IgD-negative memory B cell (primary cell): Measurements from ENCODE around the gene PROM1. TPM values are rescaled to one million over a fixed set of nuclear protein-coding genes. Genes with fewer than 3 reads are reported as not detected.

Experiments used
- H3K27ac Mint-ChIP-seq, 3 donors: one replicate each; pipeline ENCODE4 v1.8.0; 2020 to 2022; ENCODE audit warnings: mild to moderate bottlenecking in 3 of 3, mixed read lengths in 3 of 3, moderate library complexity in 1 of 3
- H3K27me3 Mint-ChIP-seq: one replicate; pipeline ENCODE4 v1.8.0; 2021; ENCODE audit warnings: mixed read lengths
- H3K36me3 Mint-ChIP-seq: one replicate; pipeline ENCODE4 v1.8.0; 2020; ENCODE audit warnings: mild to moderate bottlenecking, mixed read lengths
- H3K4me1 Mint-ChIP-seq, 3 donors: one replicate each; pipeline ENCODE4 v1.8.0; 2020 to 2022; ENCODE audit warnings: mixed read lengths in 3 of 3, mild to moderate bottlenecking in 1 of 3
- H3K4me3 Mint-ChIP-seq, 4 donors: one replicate each; pipeline ENCODE4 v1.8.0; 2020 to 2022; ENCODE audit warnings: mild to moderate bottlenecking in 4 of 4, mixed read lengths in 4 of 4, moderate library complexity in 3 of 4
- H3K9me3 Mint-ChIP-seq, 3 donors: one replicate each; pipeline ENCODE4 v1.8.0; 2020 to 2021; ENCODE audit warnings: mixed read lengths in 3 of 3, mild to moderate bottlenecking in 1 of 3
- polyA plus RNA-seq: library from polyadenylated mRNA; unstranded; fragments of 300-500 nt; fragmentation: Illumina TruSeq; gene quantifications from one replicate; pipeline ENCODE4 v1.2.3, GENCODE V29; 2021

The PROM1 gene
- polyA plus RNA-seq, 1 donor from 2014 or later = not detected

DNA sequence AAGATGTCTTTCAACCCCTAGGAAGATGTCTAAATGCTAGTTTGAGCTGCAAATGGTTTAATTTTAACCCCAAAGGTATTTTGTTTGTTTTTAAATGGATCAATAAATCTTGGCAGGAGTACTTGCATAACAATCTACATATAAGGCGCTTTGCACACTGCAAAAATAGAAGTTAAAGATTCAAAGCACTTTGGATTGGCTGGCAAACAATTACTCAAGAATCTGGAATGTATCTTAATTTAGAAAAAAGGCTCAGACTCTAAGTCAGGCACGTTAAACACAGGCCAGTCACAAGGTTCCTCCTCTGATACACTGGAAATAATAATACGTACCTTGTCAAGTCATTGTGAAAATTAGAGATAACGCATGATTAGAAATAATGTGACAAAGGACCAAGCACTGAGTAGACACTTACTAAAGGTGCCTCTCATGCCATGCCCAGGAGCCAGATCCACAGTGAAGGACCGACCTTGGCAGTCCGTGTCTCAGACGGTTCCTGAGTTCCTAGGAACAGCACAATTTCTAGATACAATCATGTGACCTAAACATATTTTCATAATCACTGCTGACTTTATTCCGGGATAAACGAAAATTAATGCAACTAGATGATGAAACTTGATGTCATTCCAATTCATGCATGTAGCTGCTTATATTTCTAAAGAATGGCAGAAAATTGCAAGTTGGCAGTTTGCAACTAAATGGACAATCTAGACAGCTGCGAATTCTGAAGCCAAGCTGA is 49.6 kb downstream of the PROM1 start:
- Mint-ChIP-seq H3K9me3 (no peaks in the 10 kb centered on the region), H3K4me1 (peaks cover 0 to 7% (median 0%) of the 10 kb centered on the region in 3 donors)

DNA sequence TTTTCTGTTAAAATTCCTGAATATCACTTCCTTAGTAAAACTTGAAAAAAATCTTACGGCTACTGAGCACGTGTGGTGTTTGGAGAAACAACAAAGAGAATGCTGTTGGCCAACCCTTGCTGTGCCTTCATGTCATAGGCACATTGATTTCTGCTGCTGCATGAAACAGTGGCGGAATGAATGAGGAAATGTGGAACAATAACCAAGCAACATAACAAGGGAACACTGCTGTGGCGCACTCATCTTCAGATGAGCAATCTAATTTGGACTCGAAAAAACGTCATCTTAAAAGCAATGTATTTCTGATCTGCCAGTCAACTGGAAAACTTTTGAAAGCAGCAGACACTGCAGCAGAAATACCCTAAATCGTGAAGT is 51.4 kb downstream of the PROM1 start:
- no peak overlapping the region for H3K27ac Mint-ChIP-seq
- H3K4me1 Mint-ChIP-seq = peaks cover 0 to 2% (median 0%) of the 10 kb centered on the region in 3 donors
- no peaks in the 10 kb centered on the region for H3K9me3 Mint-ChIP-seq
- H3K27me3 Mint-ChIP-seq = peaks cover 4% of the 10 kb centered on the region
- H3K4me3 Mint-ChIP-seq = no peak overlapping the region
- no peaks in the 10 kb centered on the region for H3K36me3 Mint-ChIP-seq

More for the DNA sequence above, 49.6 kb downstream of the PROM1 start:
- H3K36me3 Mint-ChIP-seq = no peaks in the 10 kb centered on the region
- no peak overlapping the region for H3K27ac Mint-ChIP-seq
- H3K27me3 Mint-ChIP-seq = peaks cover 6% of the 10 kb centered on the region
- H3K4me3 Mint-ChIP-seq = no peak overlapping the region

DNA sequence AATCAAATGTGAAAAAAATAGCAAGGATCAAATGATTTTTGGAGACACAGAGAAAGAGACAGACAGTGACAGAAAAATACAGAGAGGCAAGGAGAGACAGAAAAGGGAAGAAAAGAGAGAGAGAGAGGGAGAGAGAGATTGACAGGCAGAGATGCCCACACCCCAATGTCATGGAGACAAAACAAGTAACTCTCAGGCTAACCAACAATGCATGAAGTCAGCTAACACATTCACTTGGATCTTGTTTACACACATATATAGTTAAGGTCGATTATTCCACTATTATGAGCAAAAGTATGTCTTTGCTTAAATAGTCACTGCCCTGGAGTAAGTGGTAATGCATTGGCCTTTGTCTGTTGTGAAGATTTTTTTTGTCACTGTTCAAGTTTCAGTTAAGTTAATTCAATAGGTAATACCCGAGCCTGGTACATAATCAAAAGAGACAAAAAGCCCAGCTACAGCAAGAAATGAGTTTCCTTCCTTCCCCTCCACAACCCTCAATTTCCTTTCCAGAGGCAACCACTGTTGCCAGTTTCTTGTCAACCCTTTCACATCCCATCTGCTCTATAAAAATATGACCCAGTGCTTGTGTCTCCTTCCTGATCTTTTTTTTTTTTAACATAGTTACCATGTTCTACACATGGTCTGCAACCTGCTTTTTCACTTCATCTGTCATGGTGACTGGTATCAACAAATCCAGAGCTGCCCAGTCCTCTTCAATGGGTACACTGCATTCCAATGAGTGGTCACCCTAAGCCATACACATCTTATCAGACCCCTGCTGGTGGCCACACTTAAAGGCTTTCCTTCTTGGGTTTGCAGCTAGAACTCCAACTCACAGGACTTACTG is 52.1 kb downstream of the PROM1 start:
- peaks cover 3% of the 10 kb centered on the region for H3K27me3 Mint-ChIP-seq
- H3K36me3 Mint-ChIP-seq = no peaks in the 10 kb centered on the region
- no peaks in the 10 kb centered on the region for H3K4me1 Mint-ChIP-seq
- H3K4me3 Mint-ChIP-seq = no peak overlapping the region
- H3K9me3 Mint-ChIP-seq = no peaks in the 10 kb centered on the region
- H3K27ac Mint-ChIP-seq = no peak overlapping the region

DNA sequence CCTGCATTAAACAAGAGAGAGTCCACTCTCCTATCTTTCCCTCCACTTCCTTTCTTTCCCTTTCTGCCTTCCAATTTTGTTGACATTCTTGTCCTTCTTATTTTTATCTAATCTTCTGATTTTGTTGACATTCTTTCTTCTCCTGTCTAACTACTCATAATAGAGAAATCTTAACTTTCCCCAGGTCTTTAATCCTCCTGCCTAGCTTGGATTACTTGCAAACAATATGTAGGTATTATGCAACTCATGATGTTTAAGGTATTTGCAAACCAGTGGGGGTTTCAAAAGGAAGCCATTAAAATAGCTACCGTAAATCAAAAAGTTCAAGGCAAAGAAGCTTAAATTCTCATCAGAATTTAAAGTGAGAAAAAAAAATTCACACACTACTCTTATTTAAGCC is 53.9 kb downstream of the PROM1 start:
- no peaks in the 10 kb centered on the region for H3K4me1 Mint-ChIP-seq
- H3K36me3 Mint-ChIP-seq = no peaks in the 10 kb centered on the region
- H3K4me3 Mint-ChIP-seq = no peak overlapping the region
- no peak overlapping the region for H3K27ac Mint-ChIP-seq
- H3K9me3 Mint-ChIP-seq = no peaks in the 10 kb centered on the region
- H3K27me3 Mint-ChIP-seq = peaks cover 3% of the 10 kb centered on the region

DNA sequence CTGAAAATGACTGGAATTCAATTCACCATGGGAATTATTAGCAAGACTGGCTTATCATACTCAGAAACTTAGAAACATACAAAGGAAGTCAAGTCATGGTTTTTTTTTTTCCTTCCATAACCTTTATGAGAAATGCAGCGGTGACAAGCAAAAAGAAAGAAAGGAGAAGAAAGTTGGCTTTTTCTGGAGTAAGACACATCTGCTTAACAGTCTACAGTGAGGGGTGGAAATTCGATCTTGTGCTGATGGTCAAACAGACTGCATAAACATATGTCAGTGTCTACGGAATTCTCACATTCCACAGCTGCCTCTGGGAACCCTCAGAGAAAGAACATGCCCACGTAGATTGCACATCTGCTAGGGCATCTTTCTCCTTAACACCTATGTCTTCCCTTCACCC is 54.6 kb downstream of the PROM1 start:
- H3K4me1 Mint-ChIP-seq = no peaks in the 10 kb centered on the region
- no peak overlapping the region for H3K4me3 Mint-ChIP-seq
- H3K36me3 Mint-ChIP-seq = no peaks in the 10 kb centered on the region
- peaks cover 2% of the 10 kb centered on the region for H3K27me3 Mint-ChIP-seq
- no peaks in the 10 kb centered on the region for H3K9me3 Mint-ChIP-seq
- no peak overlapping the region for H3K27ac Mint-ChIP-seq

DNA sequence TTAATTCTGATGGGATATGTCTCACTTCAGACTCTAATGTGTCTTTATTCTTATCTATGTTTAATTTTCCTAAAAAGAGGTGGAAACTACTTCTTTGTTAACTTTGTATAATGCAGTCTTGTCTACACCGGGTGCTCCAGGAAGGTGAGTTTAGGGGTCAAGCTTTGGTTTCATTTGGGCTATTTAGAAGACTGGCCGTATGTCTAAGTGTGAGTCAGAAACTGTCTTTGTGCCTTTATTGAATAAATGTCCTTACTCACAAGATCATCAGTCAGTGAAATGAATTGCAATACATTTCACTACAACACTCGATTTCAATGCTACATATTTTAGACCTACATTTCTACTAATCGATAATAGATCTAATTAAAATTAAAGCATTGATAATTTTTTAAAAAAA is 56.2 kb downstream of the PROM1 start:
- H3K9me3 Mint-ChIP-seq = no peaks in the 10 kb centered on the region
- no peak overlapping the region for H3K27ac Mint-ChIP-seq
- no peaks in the 10 kb centered on the region for H3K4me1 Mint-ChIP-seq
- H3K4me3 Mint-ChIP-seq = no peak overlapping the region
- H3K27me3 Mint-ChIP-seq = peaks cover 5% of the 10 kb centered on the region
- H3K36me3 Mint-ChIP-seq = no peaks in the 10 kb centered on the region

DNA sequence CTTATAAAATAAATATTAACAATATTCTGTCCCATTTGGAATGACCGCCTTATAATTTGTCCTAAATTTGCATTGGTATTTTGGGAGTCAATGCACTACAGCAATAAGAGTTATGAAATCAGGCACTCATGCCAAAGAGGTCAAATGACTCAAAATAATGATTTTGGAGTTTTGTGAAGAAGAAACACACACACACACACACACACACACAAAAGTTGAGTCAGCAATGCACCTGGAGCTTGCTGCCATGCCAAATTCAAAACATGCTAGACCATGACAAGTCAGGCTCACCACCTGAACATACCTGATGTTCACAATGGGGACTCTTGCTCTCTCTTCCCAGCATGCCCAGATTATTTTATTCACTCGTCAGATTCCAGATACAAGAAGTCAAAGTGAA is 56.7 kb downstream of the PROM1 start:
- Mint-ChIP-seq H3K27me3 (peaks cover 5% of the 10 kb centered on the region), H3K4me3 (no peak overlapping the region)

DNA sequence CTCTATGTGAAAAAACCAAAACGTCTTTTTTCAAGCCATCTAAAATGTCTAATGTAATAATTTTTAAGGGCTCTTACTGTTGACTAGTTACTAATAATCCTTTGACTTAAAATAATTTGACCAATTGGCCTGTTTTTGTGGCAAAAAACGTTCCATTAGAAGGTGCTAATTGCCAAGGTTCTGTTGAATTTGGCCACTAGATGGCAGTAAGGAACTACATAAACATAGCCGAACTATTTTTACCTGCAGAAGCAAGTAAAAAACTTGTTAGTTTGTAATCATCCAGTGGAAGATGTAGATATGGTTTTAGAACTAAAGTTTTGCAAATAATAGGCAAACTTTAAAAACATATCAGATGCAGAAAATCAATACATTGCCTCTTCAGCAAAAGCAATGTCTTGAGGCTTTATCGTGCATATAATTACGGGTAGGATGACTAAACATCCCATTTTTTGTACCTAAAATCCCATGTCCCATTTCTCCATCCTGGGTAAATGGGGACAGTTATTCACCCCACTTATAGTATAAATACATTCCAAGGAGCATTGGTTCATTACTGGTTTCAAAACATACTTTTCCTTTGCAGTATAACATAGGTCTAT is 57.6 kb downstream of the PROM1 start:
- Mint-ChIP-seq H3K27ac (no peak overlapping the region), H3K27me3 (peaks cover 5% of the 10 kb centered on the region), H3K4me1 (no peaks in the 10 kb centered on the region), H3K4me3 (no peak overlapping the region), H3K9me3 (no peaks in the 10 kb centered on the region), H3K36me3 (no peaks in the 10 kb centered on the region)

More for the DNA sequence above, 56.7 kb downstream of the PROM1 start:
- Mint-ChIP-seq H3K27ac (no peak overlapping the region), H3K4me1 (no peaks in the 10 kb centered on the region), H3K9me3 (no peaks in the 10 kb centered on the region), H3K36me3 (no peaks in the 10 kb centered on the region)

DNA sequence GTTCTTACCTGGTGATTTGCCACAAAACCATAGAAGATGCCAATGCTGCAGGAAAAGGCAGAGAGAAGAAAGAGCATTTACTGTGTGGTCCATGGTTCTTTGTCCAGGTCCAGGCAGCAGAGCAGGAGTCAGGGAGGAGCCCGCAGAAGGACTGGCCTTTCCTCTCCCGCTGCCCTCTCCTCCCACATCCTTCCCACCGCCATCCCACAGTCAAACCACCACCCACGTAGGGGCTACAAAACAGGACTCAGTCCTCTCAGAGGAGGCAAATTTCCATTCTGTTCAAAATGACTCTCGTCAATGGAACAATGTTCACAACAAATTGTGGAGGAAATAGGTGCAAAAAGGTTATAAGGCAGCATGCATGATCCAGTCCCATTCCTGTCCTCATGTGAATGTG is 58.6 kb downstream of the PROM1 start:
- H3K36me3 Mint-ChIP-seq = no peaks in the 10 kb centered on the region
- no peak overlapping the region for H3K4me3 Mint-ChIP-seq
- H3K9me3 Mint-ChIP-seq = no peaks in the 10 kb centered on the region

DNA sequence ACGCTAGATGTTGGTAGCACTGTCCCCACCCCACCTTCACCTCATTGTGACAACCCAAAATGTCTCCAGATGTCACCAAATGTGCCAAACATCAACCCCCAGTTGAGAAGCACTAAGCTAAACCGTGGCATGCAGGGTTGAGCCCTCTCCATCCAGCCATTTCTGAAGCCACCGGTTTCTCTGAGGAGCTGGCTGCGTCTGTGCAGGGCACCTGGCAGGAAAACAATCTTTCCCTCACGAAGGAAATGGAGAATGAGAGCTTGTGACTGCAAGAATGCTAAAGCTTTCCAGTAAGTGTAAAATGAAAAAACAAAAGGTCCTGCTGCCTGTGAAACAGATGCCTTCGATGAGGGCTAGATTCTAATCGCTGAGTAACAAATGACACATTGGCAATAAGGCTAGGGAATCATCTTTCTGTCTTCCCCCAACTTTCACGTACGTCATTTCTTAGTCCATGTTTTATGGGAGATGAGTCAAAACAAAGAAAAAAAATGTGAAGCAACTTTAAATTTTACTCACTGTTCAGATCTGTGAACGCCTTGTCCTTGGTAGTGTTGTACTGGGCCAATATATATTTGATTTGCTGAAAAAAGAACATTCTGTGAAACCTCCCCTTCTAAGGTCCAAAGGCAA is 59.9 kb downstream of the PROM1 start:
- Mint-ChIP-seq H3K4me1 (no peaks in the 10 kb centered on the region), H3K27ac (no peak overlapping the region), H3K27me3 (peaks cover 3% of the 10 kb centered on the region), H3K36me3 (no peaks in the 10 kb centered on the region), H3K4me3 (no peak overlapping the region), H3K9me3 (no peaks in the 10 kb centered on the region)

More for the DNA sequence above, 58.6 kb downstream of the PROM1 start:
- no peaks in the 10 kb centered on the region for H3K4me1 Mint-ChIP-seq
- peaks cover 5% of the 10 kb centered on the region for H3K27me3 Mint-ChIP-seq
- H3K27ac Mint-ChIP-seq = no peak overlapping the region

DNA sequence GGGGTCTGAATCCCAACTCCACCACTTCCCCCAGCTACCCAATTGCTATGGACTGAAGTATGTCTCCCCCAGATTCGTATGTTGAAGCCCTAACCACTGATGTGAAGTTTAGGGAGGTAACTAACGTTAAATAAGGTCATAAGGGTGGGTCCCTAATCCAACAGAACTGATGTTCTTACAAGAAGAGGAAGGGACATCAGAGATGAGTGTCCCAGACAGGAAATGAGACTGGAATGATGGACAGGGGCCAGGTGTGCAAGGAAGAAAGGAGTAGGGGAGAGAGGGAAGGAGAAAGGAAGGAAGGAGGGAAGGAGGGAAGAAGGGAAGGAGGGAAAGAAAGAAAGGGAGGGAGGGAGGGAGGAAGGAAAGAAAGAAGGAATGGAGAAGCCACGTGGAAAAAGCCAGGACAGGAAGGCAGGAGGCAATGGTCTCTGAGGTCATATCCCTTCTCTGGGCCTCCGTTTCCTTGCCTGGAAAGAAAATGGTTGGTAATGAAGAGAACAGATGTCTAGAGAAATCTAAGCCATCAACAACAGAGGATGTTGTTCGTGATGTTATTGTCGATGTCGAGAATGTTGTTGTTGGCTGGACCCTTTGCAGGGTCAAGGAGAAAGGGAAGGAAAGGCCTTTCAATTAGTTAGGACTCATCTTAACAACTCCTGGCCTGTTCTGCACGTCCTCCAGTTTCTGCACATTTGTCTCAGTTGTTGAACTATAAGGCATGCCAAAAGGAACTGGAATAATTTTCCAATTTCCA is 61.8 kb downstream of the PROM1 start:
- Mint-ChIP-seq H3K27me3 (peaks cover 6% of the 10 kb centered on the region), H3K4me3 (no peak overlapping the region), H3K27ac (no peak overlapping the region), H3K9me3 (no peaks in the 10 kb centered on the region), H3K36me3 (peaks cover 2% of the 10 kb centered on the region), H3K4me1 (no peaks in the 10 kb centered on the region)

DNA sequence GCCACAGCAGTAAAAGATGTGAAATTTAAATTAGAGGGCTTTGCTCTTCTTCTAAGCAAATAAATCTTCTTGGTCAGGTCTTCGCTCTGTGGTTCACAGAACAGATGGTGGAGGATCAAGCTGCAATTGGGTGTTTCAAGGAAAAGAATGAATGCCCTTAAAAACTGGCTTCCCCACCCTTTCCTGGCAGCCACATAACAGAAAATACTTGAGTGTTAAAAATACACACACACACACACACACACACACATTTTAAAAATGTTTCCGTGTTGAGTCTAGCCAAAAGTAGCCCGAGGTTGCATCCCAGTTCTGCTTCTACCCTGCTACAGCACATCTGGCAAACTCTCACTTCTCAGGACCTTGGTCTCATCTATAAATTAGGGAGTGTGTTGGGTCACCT is 64.2 kb downstream of the PROM1 start:
- no peak overlapping the region for H3K27ac Mint-ChIP-seq
- H3K9me3 Mint-ChIP-seq = no peaks in the 10 kb centered on the region
- no peak overlapping the region for H3K4me3 Mint-ChIP-seq
- peaks cover 6% of the 10 kb centered on the region for H3K27me3 Mint-ChIP-seq
- H3K4me1 Mint-ChIP-seq = no peaks in the 10 kb centered on the region
- peaks cover 2% of the 10 kb centered on the region for H3K36me3 Mint-ChIP-seq

DNA sequence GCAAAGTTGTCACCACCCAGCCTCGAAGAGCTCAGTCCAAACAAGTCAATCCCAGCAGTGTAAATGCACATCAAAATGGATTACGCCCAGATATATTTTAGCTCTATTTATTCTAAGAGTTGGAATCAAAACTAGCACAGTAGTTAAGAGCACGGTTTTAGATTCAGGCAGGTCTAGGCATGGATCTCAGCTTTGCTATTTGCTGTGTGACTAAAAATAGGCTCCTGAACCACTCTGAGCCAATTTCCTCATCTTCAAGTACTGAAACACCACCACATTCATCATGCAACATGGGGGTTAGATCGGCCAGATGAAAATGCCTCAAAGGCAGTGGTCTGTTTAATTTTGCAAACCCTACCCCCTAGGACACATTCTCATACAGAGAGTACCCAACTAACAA is 65.0 kb downstream of the PROM1 start:
- Mint-ChIP-seq H3K4me3 (no peak overlapping the region), H3K27ac (no peak overlapping the region), H3K4me1 (no peaks in the 10 kb centered on the region), H3K27me3 (peaks cover 4% of the 10 kb centered on the region), H3K9me3 (no peaks in the 10 kb centered on the region), H3K36me3 (peaks cover 2% of the 10 kb centered on the region)

DNA sequence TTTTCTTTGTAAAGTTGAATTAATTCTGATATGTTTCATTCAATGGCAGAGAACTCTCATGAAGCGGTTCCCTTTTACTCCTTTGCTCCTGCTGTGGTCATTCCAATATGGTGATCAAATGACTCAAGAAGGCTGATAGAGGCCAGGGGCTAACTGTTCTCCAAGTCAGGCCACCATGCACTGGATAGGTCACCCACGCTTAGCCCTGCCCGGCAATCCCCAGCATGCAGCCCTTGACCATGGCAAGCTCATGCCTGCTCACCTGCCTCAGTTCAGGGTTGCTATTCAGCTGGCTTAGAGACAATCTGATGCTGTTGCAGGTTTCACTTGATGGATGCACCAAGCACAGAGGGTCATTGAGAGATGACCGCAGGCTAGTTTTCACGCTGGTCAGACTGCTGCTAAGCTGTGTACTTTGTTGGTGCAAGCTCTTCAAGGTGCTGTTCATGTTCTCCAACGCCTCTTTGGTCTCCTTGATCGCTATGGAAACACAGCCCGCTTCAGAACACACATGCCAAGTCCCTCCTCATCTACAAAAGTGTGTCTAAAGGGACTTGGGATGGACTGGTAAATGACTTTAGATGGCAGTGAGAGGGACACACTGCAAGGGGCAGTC is 65.7 kb downstream of the PROM1 start:
- Mint-ChIP-seq H3K27me3 (peaks cover 3% of the 10 kb centered on the region), H3K9me3 (no peaks in the 10 kb centered on the region), H3K4me3 (no peak overlapping the region), H3K36me3 (peaks cover 2% of the 10 kb centered on the region), H3K4me1 (no peaks in the 10 kb centered on the region), H3K27ac (no peak overlapping the region)
